Measurements from ENCODE around the gene VCX3A. TPM values are rescaled to one million over a fixed set of nuclear protein-coding genes. Genes with fewer than 3 reads are reported as not detected.

The VCX3A gene
- polyA plus RNA-seq, 1 of the 3 experiments (the other 2 are of a cell fraction), result not detected

- no peak for DNase-seq
- H4K20me1 ChIP-seq (ENCODE audit: insufficient read depth), result no peaks in the 10 kb centered on the region
- TF ChIP-seq PBX3 (IDR thresholded peaks at IDR 0.05) (no peak), RXRA (IDR thresholded peaks at IDR 0.05; ENCODE audit: borderline replicate concordance, low read depth) (no peak), EP300 (IDR thresholded peaks at IDR 0.05; ENCODE audit: borderline replicate concordance in 1 of 2, low read depth in 1 of 2, low read length in 1 of 2) (no peak), NRF1 (IDR thresholded peaks at IDR 0.05; ENCODE audit: low read depth, low read length) (no peak), REST (IDR thresholded peaks at IDR 0.05; ENCODE audit: low read depth, low read length) (no peak), RCOR1 (IDR thresholded peaks at IDR 0.05; ENCODE audit: low read length) (no peak), TAF1 (IDR thresholded peaks at IDR 0.05; ENCODE audit: borderline replicate concordance, low read depth, low read length) (no peak), SMC3 (IDR thresholded peaks at IDR 0.05; ENCODE audit: low read depth, low read length) (no peak), TCF12 (IDR thresholded peaks at IDR 0.05) (no peak), FOXJ3 (CRISPR knock-in tag; IDR thresholded peaks at IDR 0.05) (no peak)
- no peaks in the 10 kb centered on the region for H3F3A ChIP-seq (replicated peaks; ENCODE audit: insufficient read depth)
- no peaks in the 10 kb centered on the region for H3K79me2 ChIP-seq (ENCODE audit: insufficient read depth)
- H3K4me3 ChIP-seq (ENCODE audit: low read depth in 2 of 2, low read length in 1 of 2), result no peak overlapping the region
- ChIA-PET CTCF (no interaction called here), POLR2A (no interaction called here)
- H3K36me3 ChIP-seq (replicated peaks in 1 of 2; ENCODE audit: control insufficient read depth in 1 of 2, insufficient read depth in 2 of 2, low read length in 1 of 2), result no peaks in the 10 kb centered on the region
- no peak overlapping the region for H3K9ac ChIP-seq
- no peak overlapping the region for H2AFZ ChIP-seq (ENCODE audit: low read depth)
- no peaks in the 10 kb centered on the region for H3K4me1 ChIP-seq (ENCODE audit: control insufficient read depth in 1 of 2, insufficient read depth in 2 of 2, low read depth in 1 of 2, low read length in 1 of 2)
- H3K4me2 ChIP-seq, result no peak overlapping the region
- WGBS (ENCODE audit: low lambda C conversion rate), result 16% methylated on average over 5 of the region's 5 CpGs
- H3K9me3 ChIP-seq, result no peaks in the 10 kb centered on the region
- H3K9me2 ChIP-seq, result no peaks in the 10 kb centered on the region
- no peak overlapping the region for H3K27ac ChIP-seq (ENCODE audit: low read depth in 2 of 2, low read length in 1 of 2)
- no peaks in the 10 kb centered on the region for H3K27me3 ChIP-seq (ENCODE audit: insufficient read depth)
Observed at GRCh38 chrX:6558979-6559378, 24.1 kb upstream of the VCX3A start.

GRCh38 chrX:6557690-6558089 is 22.8 kb upstream of the VCX3A start:
- Histone ChIP-seq H2AFZ (ENCODE audit: low read depth) (no peak overlapping the region), H3K9me3 (no peaks in the 10 kb centered on the region), H4K20me1 (ENCODE audit: insufficient read depth) (no peaks in the 10 kb centered on the region), H3K4me1 (ENCODE audit: control insufficient read depth in 1 of 2, insufficient read depth in 2 of 2, low read depth in 1 of 2, low read length in 1 of 2) (no peaks in the 10 kb centered on the region), H3K9me2 (no peaks in the 10 kb centered on the region), H3K36me3 (replicated peaks in 1 of 2; ENCODE audit: control insufficient read depth in 1 of 2, insufficient read depth in 2 of 2, low read length in 1 of 2) (no peaks in the 10 kb centered on the region), H3K27me3 (ENCODE audit: insufficient read depth) (no peaks in the 10 kb centered on the region), H3K27ac (ENCODE audit: low read depth in 2 of 2, low read length in 1 of 2) (no peak overlapping the region), H3K4me2 (no peak overlapping the region), H3K4me3 (ENCODE audit: low read depth in 2 of 2, low read length in 1 of 2) (no peak overlapping the region), H3F3A (replicated peaks; ENCODE audit: insufficient read depth) (no peaks in the 10 kb centered on the region), H3K9ac (no peak overlapping the region), H3K79me2 (ENCODE audit: insufficient read depth) (no peaks in the 10 kb centered on the region)
- 49% methylated on average over 3 of the region's 3 CpGs for WGBS (ENCODE audit: low lambda C conversion rate)
- CTCF ChIA-PET, result no interaction called here
- POLR2A ChIA-PET, result no interaction called here
- DNase-seq, result no peak
- TF ChIP-seq USF1 (IDR thresholded peaks at IDR 0.05; ENCODE audit: borderline replicate concordance, low read depth) (no peak), REST (IDR thresholded peaks at IDR 0.05; ENCODE audit: low read depth, low read length) (no peak), MEF2A (IDR thresholded peaks at IDR 0.05; ENCODE audit: borderline replicate concordance, low read depth) (no peak), TCF12 (IDR thresholded peaks at IDR 0.05) (no peak), GABPA (IDR thresholded peaks at IDR 0.05; ENCODE audit: low read depth) (no peak), RXRA (IDR thresholded peaks at IDR 0.05; ENCODE audit: borderline replicate concordance, low read depth) (no peak), EZH2phosphoT487 (IDR thresholded peaks at IDR 0.05; ENCODE audit: borderline replicate concordance, low read depth) (no peak), FOXJ3 (CRISPR knock-in tag; IDR thresholded peaks at IDR 0.05) (no peak), IRF3 (IDR thresholded peaks at IDR 0.05; ENCODE audit: low read depth, low read length) (no peak), NRF1 (IDR thresholded peaks at IDR 0.05; ENCODE audit: low read depth, low read length) (no peak), CHD2 (IDR thresholded peaks at IDR 0.05; ENCODE audit: low read length, partially characterized antibody) (no peak), TEAD4 (IDR thresholded peaks at IDR 0.05; ENCODE audit: borderline replicate concordance, insufficient read depth) (no peak)

Measured in SK-N-SH (cell line).